OCI-LY7 (cell line): ENCODE data around the gene OR2G6. TPM values are rescaled to one million over a fixed set of nuclear protein-coding genes. Genes with fewer than 3 reads are reported as not detected.
"Not testable (repeated sequence)": the region's sequence is repeated elsewhere in the genome, so short reads cannot be mapped to it uniquely, and the experiment has no call there.

Source experiments
- BruUV-seq: library from RNA; stranded (reverse); fragments of 400-500 nt; replicated peaks from 2 replicates; lab custom pipeline; 2021; lab: Mats Ljungman, UMichigan
- CTCF ChIA-PET: fragments of 300-600 bp; sonication (Branson Sonifier 250); formaldehyde crosslinking; loops from one replicate; lab custom pipeline; 2022; ENCODE audit warnings: antibody characterized with exemption; ENCODE audit not compliant: unreplicated experiment; lab: Charles Lee
- POLR2A ChIA-PET: fragments of 300-600 bp; sonication (Branson Sonifier 250); formaldehyde crosslinking; loops from one replicate; lab custom pipeline; 2022; ENCODE audit warnings: antibody characterized with exemption; lab: Charles Lee
- DNase-seq: peaks from one replicate; pipeline ENCODE4 v3.0.0-alpha.2; 2015; ENCODE audit warnings: low spot score
- H2AFZ ChIP-seq: fragments of 200-600 bp; sonication (generic), shearing (Covaris generic); 2 replicates; pipeline ENCODE4 v1.6.1; 2014; ENCODE audit warnings: mild to moderate bottlenecking, antibody characterized with exemption, low read length, moderate library complexity
- H3K27ac ChIP-seq: fragments of 200-600 bp; sonication (generic); 2 replicates; pipeline ENCODE4 v1.5.1; 2014; ENCODE audit warnings: mixed run types, low read depth, mild to moderate bottlenecking, moderate library complexity, low read length, inconsistent platforms; ENCODE audit not compliant: poor library complexity, severe bottlenecking
- H3K36me3 ChIP-seq: fragments of 200-600 bp; sonication (generic); 2 replicates; pipeline ENCODE4 v1.6.1; 2014; ENCODE audit warnings: mild to moderate bottlenecking, antibody characterized with exemption, low read length, moderate library complexity, mixed read lengths; ENCODE audit not compliant: insufficient read depth
- H3K4me1 ChIP-seq: fragments of 200-600 bp; sonication (generic); 2 replicates; pipeline ENCODE4 v1.5.1; 2014; ENCODE audit warnings: mild to moderate bottlenecking, low read length; ENCODE audit not compliant: insufficient read depth, poor library complexity, severe bottlenecking
- H3K4me2 ChIP-seq: fragments of 200-600 bp; sonication (generic); 2 replicates; pipeline ENCODE4 v1.6.1; 2014; ENCODE audit warnings: mild to moderate bottlenecking, low read length
- H3K4me3 ChIP-seq: fragments of 200-600 bp; sonication (generic); 2 replicates; pipeline ENCODE4 v1.5.1; 2014; ENCODE audit warnings: mild to moderate bottlenecking, low read depth, low read length; ENCODE audit not compliant: poor library complexity, severe bottlenecking
- H3K79me2 ChIP-seq: fragments of 200-600 bp; sonication (generic); 2 replicates; pipeline ENCODE4 v1.6.1; 2016; ENCODE audit warnings: low read depth, mild to moderate bottlenecking, low read length, moderate library complexity, mixed read lengths; ENCODE audit not compliant: insufficient read depth
- H3K9me2 ChIP-seq: fragments of 200-600 bp; sonication (generic); 2 replicates; pipeline ENCODE4 v1.6.1; 2016; ENCODE audit warnings: mild to moderate bottlenecking, low read length, mixed read lengths; ENCODE audit not compliant: insufficient read depth
- H3K9me3 ChIP-seq: fragments of 200-600 bp; sonication (generic); 2 replicates; pipeline ENCODE4 v1.6.1; 2014; ENCODE audit warnings: mild to moderate bottlenecking, mixed run types, low read length, mixed read lengths
- H4K20me1 ChIP-seq: fragments of 200-600 bp; sonication (generic); 2 replicates; pipeline ENCODE4 v1.6.1; 2014; ENCODE audit warnings: mild to moderate bottlenecking, antibody characterized with exemption, low read length, moderate library complexity, mixed read lengths; ENCODE audit not compliant: insufficient read depth
- intact Hi-C: fragments of 100-400 bp; cut with micrococcal nuclease; formaldehyde crosslinking; loops from one replicate; pipeline ENCODE4 v1.10.0; 2022; ENCODE audit not compliant: unreplicated experiment
- total RNA-seq, 2 experiments: library from RNA; depleted of rRNA in 1 of 2; stranded (reverse); fragments of >200 nt in 1 of 2; shearing (Covaris generic) in 1 of 2; gene quantifications; 2 replicates each; pipeline ENCODE4 v1.2.3, GENCODE V29; 2014 to 2022

The OR2G6 gene
- total RNA-seq, 2 experiments from 2014 or later = not detected

DNA sequence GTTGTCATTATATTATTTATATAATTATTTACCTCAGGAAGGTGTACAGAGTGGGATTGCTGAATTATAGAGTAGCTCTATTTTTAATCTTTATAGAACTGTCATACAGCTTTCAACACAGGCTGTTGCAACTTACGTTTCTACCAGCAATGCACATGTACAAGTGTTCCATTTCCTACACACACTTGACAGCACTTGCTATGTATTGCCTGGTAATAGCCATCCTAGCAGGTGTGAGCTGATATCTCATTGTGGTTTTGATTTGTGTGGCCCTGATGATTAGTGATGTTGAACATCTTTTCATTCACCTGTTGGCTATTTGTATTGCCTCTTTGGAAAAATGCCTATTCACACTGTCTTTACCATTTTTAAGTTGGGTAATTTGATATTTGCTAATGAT lies 32.2 kb upstream of the OR2G6 start:
- BruUV-seq, POLR2A ChIA-PET, H3K79me2 ChIP-seq, H4K20me1 ChIP-seq, H3K9me2 ChIP-seq, H2AFZ ChIP-seq, CTCF ChIA-PET, H3K4me2 ChIP-seq, intact Hi-C loops, H3K4me1 ChIP-seq, H3K9me3 ChIP-seq, H3K4me3 ChIP-seq, H3K27ac ChIP-seq, DNase-seq, H3K36me3 ChIP-seq: not testable (repeated sequence)

DNA sequence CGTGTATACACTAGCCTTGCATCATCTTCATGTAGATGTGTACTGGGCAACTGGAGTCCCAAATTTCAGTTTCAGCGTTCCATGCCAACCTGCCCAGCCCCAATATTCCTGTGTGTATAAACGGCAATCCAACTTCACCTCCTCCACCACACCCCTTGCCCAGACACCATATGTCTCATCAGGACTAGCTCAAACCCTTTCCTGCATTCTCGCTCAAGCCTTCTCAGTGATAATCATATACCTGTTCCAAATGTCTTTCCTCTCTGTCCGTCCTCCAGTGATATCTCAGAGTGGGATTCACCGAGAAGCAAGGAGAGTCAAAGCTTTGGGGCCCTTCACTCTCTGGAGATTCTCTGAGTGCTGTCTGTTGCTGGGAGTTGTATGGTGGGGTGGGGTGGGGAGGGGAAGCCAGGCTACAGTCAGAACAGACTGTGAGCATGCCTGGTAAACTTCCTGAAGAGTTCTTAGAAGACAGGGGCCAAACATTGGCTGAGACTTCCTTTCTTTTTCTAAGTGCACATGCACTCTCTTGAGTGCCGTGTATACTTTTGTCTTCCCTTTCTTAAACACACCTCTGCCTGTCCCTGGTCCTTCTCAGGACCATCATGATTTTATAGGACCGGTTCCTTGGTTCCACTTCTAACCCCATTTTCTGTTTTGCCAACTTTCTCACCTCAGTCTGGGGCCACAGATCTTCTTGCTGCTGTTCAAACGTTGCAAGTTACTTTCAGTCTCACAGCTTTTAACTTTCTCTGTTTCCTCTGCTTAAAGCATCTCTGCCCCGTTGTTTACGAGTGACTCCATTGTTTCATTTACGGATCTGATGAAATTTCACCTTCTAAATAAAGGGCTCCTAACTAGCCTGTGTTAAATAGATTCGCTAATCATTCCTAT lies 25.9 kb upstream of the OR2G6 start:
- H3K27ac ChIP-seq, intact Hi-C loops, DNase-seq, BruUV-seq, H3K9me2 ChIP-seq, H4K20me1 ChIP-seq, H3K79me2 ChIP-seq, H2AFZ ChIP-seq, H3K9me3 ChIP-seq, POLR2A ChIA-PET, CTCF ChIA-PET, H3K4me3 ChIP-seq, H3K4me1 ChIP-seq, H3K4me2 ChIP-seq, H3K36me3 ChIP-seq: not testable (repeated sequence)

DNA sequence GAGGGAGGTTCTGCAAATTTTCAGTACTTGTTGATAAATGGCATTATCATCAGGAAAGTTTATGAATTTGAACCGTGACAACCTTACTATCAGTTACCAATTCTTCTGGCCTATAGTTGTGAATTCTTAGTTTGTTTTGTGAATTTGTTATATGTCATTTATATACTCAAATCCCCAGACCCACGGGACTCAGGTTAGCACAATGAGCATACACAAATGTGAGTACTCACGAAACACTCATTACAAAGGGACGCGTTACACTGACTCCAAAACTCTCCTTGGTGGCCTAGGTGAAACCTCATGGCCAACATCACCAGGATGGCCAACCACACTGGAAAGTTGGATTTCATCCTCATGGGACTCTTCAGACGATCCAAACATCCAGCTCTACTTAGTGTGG lies 19.6 kb upstream of the OR2G6 start, which contains the start of gene OR2T5:
Gene OR2T5 (plus strand): TSS at position 301 of the 400 bp plus-strand sequence. CDS start 0 bp downstream, at position 301.
- H3K9me3 ChIP-seq, H3K4me2 ChIP-seq, DNase-seq, POLR2A ChIA-PET, H3K79me2 ChIP-seq, H4K20me1 ChIP-seq, CTCF ChIA-PET, H3K4me1 ChIP-seq, H3K27ac ChIP-seq, H3K9me2 ChIP-seq, BruUV-seq, H3K4me3 ChIP-seq, H3K36me3 ChIP-seq, intact Hi-C loops, H2AFZ ChIP-seq: not testable (repeated sequence)

DNA sequence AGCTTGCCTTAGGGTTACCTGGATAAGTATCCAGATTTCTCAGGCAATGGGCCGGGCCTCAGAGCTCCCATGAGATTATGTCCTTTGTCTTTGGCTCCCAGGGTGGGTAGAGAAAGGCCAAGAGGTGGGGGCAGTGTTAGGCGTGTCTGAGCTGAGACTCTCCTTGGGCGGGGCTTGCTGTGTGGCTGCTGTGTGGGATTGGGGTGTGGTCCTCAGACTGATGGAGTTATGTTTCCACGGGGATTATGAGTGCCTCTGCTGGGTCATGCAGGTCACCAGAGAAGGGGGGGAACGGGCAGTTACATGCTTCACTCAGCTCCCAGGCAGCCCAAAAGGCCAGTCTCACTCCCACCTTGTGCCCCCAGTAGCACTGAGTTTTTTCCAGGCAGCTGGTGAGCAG lies 11.2 kb upstream of the OR2G6 start:
- H4K20me1 ChIP-seq, H3K27ac ChIP-seq, intact Hi-C loops, H3K79me2 ChIP-seq, H2AFZ ChIP-seq, CTCF ChIA-PET, H3K9me3 ChIP-seq, BruUV-seq, H3K36me3 ChIP-seq, H3K4me2 ChIP-seq, H3K9me2 ChIP-seq, H3K4me3 ChIP-seq, H3K4me1 ChIP-seq, POLR2A ChIA-PET, DNase-seq: not testable (repeated sequence)

DNA sequence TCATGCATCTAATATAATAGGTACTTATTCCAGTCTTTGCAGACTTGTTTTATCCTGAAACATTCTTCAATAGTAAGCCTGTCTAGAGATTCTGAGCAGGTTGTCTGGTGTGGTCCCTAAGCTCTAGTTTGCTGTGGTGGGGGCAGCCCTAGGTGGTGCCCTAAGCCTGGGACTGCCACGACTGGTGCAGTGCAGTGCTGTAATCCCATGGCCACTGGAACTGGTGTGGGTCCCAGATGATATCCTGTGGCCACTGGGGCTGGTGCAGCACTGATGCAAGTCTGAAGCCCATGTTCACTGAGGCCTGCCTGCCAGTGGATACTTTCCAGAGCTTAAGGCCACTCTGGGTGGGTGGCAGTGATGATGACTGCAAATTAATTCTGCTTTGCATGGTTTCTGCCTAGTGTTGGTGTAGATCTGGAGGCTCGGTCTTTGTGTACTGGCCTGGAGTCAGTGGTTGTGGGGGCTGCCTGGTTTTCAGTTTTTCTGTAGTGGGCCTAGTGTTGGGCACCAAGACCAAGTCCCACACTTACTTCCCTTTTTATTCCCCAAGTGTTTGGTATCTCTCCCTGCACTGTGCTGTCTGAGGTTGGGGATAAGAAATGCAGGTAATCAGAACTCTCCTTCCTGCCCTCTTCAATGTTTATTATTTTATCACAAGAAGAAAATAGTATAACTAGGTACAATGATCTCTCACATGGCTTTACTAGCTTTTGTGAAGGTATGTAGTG lies 7.4 kb upstream of the OR2G6 start:
- DNase-seq, H4K20me1 ChIP-seq, H3K9me2 ChIP-seq, intact Hi-C loops, POLR2A ChIA-PET, H3K9me3 ChIP-seq, H2AFZ ChIP-seq, H3K36me3 ChIP-seq, BruUV-seq, H3K79me2 ChIP-seq, H3K27ac ChIP-seq, CTCF ChIA-PET, H3K4me1 ChIP-seq, H3K4me2 ChIP-seq, H3K4me3 ChIP-seq: not testable (repeated sequence)

DNA sequence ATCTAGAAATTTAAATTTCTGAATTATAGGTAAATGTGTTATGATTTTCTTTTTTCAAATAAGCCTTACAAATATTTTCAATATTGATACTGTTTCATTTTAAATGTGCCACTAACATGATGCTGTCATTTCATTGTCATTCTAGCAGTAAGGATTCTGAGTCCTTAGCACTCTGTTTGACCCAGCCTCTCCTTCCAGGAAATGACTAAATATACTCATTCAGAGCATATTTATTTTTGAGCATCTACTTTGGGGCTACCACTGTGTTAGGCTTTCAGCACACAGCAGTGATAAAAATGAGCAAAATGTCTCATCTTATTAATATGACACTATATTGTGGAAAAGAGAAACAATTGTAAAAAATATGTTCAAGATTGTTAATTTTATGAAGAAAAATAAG lies 2.3 kb downstream of the OR2G6 start:
- H3K36me3 ChIP-seq, CTCF ChIA-PET, H3K79me2 ChIP-seq, H4K20me1 ChIP-seq, BruUV-seq, H3K9me2 ChIP-seq, H3K4me1 ChIP-seq, H3K4me2 ChIP-seq, intact Hi-C loops, H2AFZ ChIP-seq, H3K9me3 ChIP-seq, POLR2A ChIA-PET, H3K4me3 ChIP-seq, DNase-seq, H3K27ac ChIP-seq: not testable (repeated sequence)
